Ovary (tissue), 3 donors: ENCODE measurements around the gene TSN.

ENCODE experiments used
- CTCF ChIP-seq, 3 donors: fragments of 450-650 bp in 2 of 3; fragments of 200-600 bp in 1 of 3; IDR thresholded peaks; one replicate each; pipeline versions ENCODE4 v1.5.1 to v1.8.0; 2016 to 2022; ENCODE audit warnings: antibody characterized with exemption in 3 of 3, mild to moderate bottlenecking in 1 of 3
- EP300 ChIP-seq: sonication (generic); formaldehyde crosslinking; IDR thresholded peaks from one replicate; pipeline ENCODE4 v1.6.1; 2017; ENCODE audit warnings: antibody characterized with exemption
- POLR2A ChIP-seq: fragments of 450-650 bp; IDR thresholded peaks from one replicate; pipeline ENCODE4 v1.6.1; 2017; ENCODE audit warnings: antibody characterized with exemption, mild to moderate bottlenecking, moderate library complexity
- donor health status: DM: no; HTN: no; CAD: no.

GRCh38 chr2:121746071-121746578, 9.3 kb upstream of the TSN start:
- TF ChIP-seq CTCF (IDR thresholded peaks at IDR 0.05) (no peak), POLR2A (no peak), EP300 (no peak)
